HG03139 (cell line): ENCODE results near the gene KRT6C.

Source experiments
- ATAC-seq: cut with Tn5 transposase; IDR thresholded peaks from one replicate; pipeline ENCODE4 v1.9.1; 2021; ENCODE audit not compliant: unreplicated experiment

Gene KRT6C

GRCh38 chr12:52473768-52474167 is at the start of gene KRT6C:
KRT6C (minus strand) TSS chr12:52473805; CDS start chr12:52473737, 68 bp downstream.
- ATAC-seq = no peak

- ATAC-seq = no peak
These were observed 48.9 kb upstream of the KRT6C start for GRCh38 chr12:52522346-52523011.

GRCh38 chr12:52521568-52522266 is 48.1 kb upstream of the KRT6C start:
- no peak for ATAC-seq

- no peak for ATAC-seq
These were observed 47.6 kb upstream of the KRT6C start for GRCh38 chr12:52521175-52521567.

- ATAC-seq = no peak
These were observed 46.4 kb upstream of the KRT6C start, which contains the start of gene KRT5 for GRCh38 chr12:52519826-52520662. KRT5 (minus strand) TSS chr12:52520394; CDS start chr12:52520296, 98 bp downstream.

GRCh38 chr12:52519387-52519703 is 45.7 kb upstream of the KRT6C start:
- no peak for ATAC-seq

- no peak for ATAC-seq
These were observed 45.2 kb upstream of the KRT6C start for GRCh38 chr12:52518574-52519386.

- no peak for ATAC-seq
These were observed 44.3 kb upstream of the KRT6C start for GRCh38 chr12:52517888-52518287.

GRCh38 chr12:52517005-52517835 is 43.6 kb upstream of the KRT6C start:
- no peak for ATAC-seq

- no peak for ATAC-seq
These were observed 42.6 kb upstream of the KRT6C start for GRCh38 chr12:52515927-52516831.

- no peak for ATAC-seq
These were observed 41.7 kb upstream of the KRT6C start for GRCh38 chr12:52515319-52515646.

GRCh38 chr12:52514471-52515318 is 41.1 kb upstream of the KRT6C start:
- no peak for ATAC-seq

- no peak for ATAC-seq
These were observed 40.1 kb upstream of the KRT6C start for GRCh38 chr12:52513736-52514135.

- ATAC-seq = no peak
These were observed 34.6 kb upstream of the KRT6C start for GRCh38 chr12:52508211-52508610.

GRCh38 chr12:52506858-52507715 is 33.5 kb upstream of the KRT6C start:
- no peak for ATAC-seq

GRCh38 chr12:52502877-52503276 is 29.3 kb upstream of the KRT6C start:
- no peak for ATAC-seq

- no peak for ATAC-seq
These were observed 27.9 kb upstream of the KRT6C start for GRCh38 chr12:52501490-52501889.
